ENCODE results near the gene SH2D3C.

Gene SH2D3C

DNA sequence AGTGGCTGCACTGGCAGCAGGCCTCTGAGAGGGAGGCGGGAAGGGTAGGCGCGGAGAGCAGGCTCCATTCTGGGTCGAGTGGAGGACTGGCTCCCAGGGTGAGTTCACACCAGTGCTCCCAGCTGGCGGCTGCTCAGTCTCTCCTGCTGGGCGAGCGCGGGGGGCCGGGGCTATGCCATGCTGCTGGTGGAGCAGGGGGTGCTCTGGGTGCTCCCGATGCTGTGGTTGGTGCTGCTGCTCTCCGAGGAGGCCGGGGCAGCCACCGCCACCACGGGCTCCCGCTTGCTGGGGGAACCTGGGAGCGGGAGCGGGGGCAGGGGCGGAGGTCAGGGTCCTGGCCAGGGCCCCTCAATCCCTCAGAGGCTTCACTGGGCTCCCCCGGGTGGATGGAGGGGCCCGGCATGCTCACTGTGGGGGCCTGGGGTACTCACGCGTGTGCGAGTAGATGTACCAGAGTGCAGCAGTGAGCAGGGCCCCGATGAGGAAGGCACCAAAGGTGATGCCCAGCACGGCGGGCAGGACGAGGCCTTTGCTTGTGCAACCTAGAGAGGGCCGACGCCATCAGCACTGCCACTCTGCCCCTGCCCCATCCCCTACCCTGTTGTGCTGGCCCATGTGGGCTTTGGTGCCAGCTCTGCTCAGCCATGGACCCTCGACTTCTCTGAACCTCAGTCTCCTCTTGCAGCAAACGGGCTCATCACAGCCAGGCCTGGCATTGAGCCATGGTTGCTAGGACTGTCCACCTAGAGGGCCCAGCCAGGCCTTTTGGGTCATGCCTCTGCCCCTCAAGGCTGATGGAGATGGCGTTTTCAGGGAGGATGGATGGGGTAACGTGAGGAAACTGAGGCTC is 37.3 kb upstream of the SH2D3C start:
- Histone ChIP-seq H3K9me3 (ENCODE audit: control insufficient read depth, low read length) (no peaks in the 10 kb centered on the region), H3K79me2 (no peaks in the 10 kb centered on the region), H3K27ac (no peak overlapping the region), H3K4me2 (ENCODE audit: low read length) (no peak overlapping the region), H3K36me3 (ENCODE audit: control insufficient read depth, insufficient read depth, low read length) (no peaks in the 10 kb centered on the region), H3K4me1 (no peaks in the 10 kb centered on the region), H2AFZ (no peak overlapping the region), H3K4me3 (ENCODE audit: low read depth, low read length) (no peak overlapping the region), H3K27me3 (ENCODE audit: control insufficient read depth, insufficient read depth, low read length) (no peaks in the 10 kb centered on the region), H3K9ac (no peak overlapping the region)
- TF ChIP-seq CTCF (IDR thresholded peaks at IDR 0.05), result no peak

GRCh38 chr9:127814619-127815511 is 36.4 kb upstream of the SH2D3C start:
- Histone ChIP-seq H3K9ac (no peak overlapping the region), H3K4me1 (no peaks in the 10 kb centered on the region), H3K27me3 (ENCODE audit: control insufficient read depth, insufficient read depth, low read length) (no peaks in the 10 kb centered on the region), H2AFZ (no peak overlapping the region), H3K36me3 (ENCODE audit: control insufficient read depth, insufficient read depth, low read length) (no peaks in the 10 kb centered on the region), H3K9me3 (ENCODE audit: control insufficient read depth, low read length) (no peaks in the 10 kb centered on the region), H3K27ac (no peak overlapping the region), H3K4me3 (ENCODE audit: low read depth, low read length) (no peak overlapping the region), H3K79me2 (no peaks in the 10 kb centered on the region), H3K4me2 (ENCODE audit: low read length) (no peak overlapping the region)
- no peak for TF ChIP-seq CTCF (IDR thresholded peaks at IDR 0.05)

DNA sequence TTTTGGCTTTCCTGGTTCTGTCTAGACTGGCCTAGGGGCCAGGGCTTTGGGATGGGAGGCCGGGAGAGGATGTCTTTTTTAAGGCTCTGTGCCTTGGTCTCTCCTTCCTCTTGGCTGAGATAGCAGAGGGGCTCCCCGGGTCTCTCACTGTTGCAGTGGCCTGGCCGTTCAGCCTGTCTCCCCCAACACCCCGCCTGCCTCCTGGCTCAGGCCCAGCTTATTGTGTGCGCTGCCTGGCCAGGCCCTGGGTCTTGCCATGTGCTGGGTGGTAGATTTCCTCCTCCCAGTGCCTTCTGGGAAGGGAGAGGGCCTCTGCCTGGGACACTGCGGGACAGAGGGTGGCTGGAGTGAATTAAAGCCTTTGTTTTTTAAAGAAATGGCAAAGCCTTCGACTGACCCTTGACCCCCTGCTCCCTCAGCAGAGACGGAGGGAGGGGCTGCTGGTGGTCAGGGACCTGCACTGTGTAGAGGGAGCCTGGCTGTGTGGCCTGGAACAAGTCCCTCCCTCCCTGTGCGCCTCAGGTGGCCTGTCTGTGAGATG is 35.3 kb upstream of the SH2D3C start:
- Histone ChIP-seq H3K27ac (no peak overlapping the region), H3K9me3 (ENCODE audit: control insufficient read depth, low read length) (no peaks in the 10 kb centered on the region), H3K4me1 (no peaks in the 10 kb centered on the region), H3K4me3 (ENCODE audit: low read depth, low read length) (no peak overlapping the region), H3K9ac (no peak overlapping the region), H3K4me2 (ENCODE audit: low read length) (no peak overlapping the region), H2AFZ (no peak overlapping the region), H3K36me3 (ENCODE audit: control insufficient read depth, insufficient read depth, low read length) (no peaks in the 10 kb centered on the region), H3K79me2 (no peaks in the 10 kb centered on the region), H3K27me3 (ENCODE audit: control insufficient read depth, insufficient read depth, low read length) (no peaks in the 10 kb centered on the region)
- no peak for TF ChIP-seq CTCF (IDR thresholded peaks at IDR 0.05)

- Histone ChIP-seq H3K4me1 (no peaks in the 10 kb centered on the region), H2AFZ (no peak overlapping the region), H3K9me3 (ENCODE audit: control insufficient read depth, low read length) (no peaks in the 10 kb centered on the region), H3K4me3 (ENCODE audit: low read depth, low read length) (no peak overlapping the region), H3K36me3 (ENCODE audit: control insufficient read depth, insufficient read depth, low read length) (no peaks in the 10 kb centered on the region), H3K9ac (no peak overlapping the region), H3K79me2 (no peaks in the 10 kb centered on the region), H3K27ac (no peak overlapping the region), H3K27me3 (ENCODE audit: control insufficient read depth, insufficient read depth, low read length) (no peaks in the 10 kb centered on the region), H3K4me2 (ENCODE audit: low read length) (no peak overlapping the region)
- TF ChIP-seq CTCF (IDR thresholded peaks at IDR 0.05), result no peak
Observed at GRCh38 chr9:127812936-127813675, 34.6 kb upstream of the SH2D3C start.
